Non-pigmented ciliary epithelial cell (primary cell): Measurements from ENCODE around the gene TBC1D2B.

Experiments used
- DNase-seq: peaks from one replicate; pipeline ENCODE4 v3.0.0-alpha.2; 2010; ENCODE audit warnings: low read depth

TBC1D2B gene

DNA sequence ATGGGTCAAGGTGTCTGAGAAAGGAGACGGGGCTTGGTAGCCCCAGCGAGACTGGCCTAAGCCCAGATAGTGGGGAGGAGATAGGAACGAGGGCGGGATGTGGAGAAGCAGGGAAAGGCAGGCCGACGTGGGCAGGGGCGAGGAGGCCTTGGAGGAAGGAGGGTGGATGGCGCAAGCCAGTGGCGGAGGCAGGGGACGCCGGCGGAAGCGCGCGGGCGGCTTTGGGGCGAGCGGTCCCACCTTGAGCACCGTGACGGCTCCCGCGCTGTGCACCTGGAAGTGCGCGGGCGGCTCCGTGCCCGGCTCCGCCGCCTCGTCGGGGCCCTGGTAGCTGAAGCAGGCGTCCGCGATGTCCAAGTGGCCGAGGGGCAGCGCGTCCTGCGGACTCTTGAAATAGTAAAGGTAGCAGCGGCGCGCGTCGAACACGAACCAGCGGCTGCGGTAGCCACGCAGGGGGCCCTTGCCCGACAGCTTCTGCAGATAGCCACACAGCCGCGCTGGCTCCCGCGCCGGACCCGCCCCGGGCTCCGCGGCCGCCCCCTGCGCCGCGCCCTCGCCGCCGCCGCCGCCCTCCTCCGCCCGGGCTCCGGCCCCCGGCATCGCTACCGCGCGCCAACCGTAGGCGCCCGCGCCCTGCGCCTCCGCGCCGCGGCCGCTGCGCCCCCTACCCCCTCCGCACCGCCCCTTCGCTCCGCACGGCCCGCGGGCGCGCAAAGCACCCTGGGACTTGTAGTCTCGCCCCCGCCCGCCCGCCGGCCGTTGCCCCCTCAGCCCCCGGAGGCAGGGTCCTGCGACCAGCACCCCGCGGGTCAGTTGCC lies at the start of gene TBC1D2B:
TSS of gene TBC1D2B (minus strand) at position 659 of the 818 bp plus-strand sequence. CDS start at position 600, 59 bp downstream.
- DNase-seq, result no peak

GRCh38 chr15:78125267-78125666 lies 47.8 kb upstream of the TBC1D2B start:
- DNase-seq, result no peak

- DNase-seq, result no peak
Measured at GRCh38 chr15:78120523-78120922, 43.0 kb upstream of the TBC1D2B start.

DNA sequence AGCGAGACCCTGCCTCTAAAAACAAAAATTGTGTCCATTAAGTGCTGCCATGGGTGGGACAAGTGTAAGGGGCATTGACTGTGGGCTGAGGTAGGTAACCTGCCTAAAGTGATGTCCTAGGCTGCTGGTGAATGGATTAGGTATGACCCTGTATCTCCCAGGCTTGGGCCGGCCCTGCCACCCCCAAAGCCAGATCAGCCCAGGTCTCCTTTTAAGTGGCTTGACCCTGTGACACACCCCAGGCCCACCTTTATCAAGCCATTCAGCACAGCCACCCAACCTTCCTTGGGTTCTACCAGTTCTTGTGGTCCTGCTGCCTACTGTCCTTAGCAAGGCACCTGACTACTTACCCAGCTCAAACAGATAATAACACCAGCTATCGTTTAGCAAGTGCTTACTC lies 35.0 kb upstream of the TBC1D2B start:
- no peak for DNase-seq

- no peak for DNase-seq
Measured at GRCh38 chr15:78111788-78112187, 34.3 kb upstream of the TBC1D2B start.

DNA sequence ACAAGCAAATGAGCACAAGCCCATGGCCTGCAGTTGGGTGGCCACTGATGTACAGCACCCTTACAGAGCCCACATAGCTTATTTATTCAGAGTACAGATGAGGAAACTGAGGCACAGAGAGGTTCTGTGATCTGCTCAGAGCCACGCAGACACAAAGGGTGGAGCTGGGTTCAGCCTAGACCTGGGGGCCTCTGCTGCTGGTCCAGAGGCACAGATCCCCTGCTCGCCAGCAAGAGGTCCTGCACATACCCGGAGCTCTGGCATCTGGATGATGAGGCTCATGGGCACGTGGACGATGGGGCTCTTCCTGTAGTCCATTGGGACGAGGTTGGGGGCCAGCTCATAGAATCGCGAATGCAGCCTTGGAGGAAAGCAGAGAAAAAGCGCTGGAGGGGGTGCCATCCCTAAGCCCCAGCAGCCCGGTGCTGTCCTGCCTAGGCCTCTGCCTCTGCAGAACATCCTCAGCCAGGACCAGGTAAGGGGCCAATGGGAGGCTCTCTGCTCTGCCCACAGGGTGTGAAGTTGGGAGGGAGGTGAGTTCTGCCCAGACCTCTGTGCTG lies 33.5 kb upstream of the TBC1D2B start:
- DNase-seq, result no peak

DNA sequence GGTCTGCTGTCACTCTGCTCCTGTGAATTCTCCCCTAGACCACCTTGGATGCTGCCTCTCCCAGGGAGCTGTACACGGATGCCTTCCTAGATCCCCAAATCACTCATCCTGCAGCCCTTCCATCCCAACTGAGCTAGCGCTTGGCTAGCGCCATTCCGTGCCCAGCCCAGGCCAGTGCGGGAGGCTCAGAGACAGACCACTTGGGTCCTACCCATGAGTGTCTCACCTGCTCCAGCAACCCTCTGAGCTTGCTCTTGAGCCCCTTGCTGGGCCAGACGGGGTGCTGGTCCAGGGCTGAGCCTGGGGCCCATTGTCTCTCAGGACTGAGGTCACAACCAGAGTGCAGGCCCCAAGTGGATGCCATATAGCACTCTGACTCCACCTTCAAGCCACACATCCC lies 32.6 kb upstream of the TBC1D2B start:
- no peak for DNase-seq

- no peak for DNase-seq
Measured at GRCh38 chr15:78109156-78109555, 31.6 kb upstream of the TBC1D2B start.

GRCh38 chr15:78108300-78109084 lies 31.0 kb upstream of the TBC1D2B start:
- DNase-seq, result peak; percentile 40

DNA sequence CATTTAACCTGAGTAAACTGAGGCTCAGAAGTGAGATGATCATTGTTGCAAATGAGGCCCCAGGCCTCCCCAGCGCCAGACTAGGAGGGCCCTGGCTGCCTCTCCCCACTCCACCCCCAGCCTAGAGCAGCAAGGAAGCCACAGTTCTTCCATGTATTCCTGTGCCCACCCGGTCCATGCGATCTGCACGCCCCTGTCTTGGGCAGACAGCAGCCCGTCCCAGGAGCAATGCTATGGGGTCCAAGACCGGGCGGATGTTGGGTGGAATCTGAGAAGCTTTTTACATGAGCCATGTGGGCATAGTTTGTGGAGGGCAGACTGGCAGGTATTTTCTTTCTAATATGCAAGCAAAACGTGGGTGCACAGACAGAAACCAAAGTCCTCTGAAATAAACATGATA lies 30.0 kb upstream of the TBC1D2B start:
- DNase-seq, result no peak

- no peak for DNase-seq
Measured at GRCh38 chr15:78105476-78106241, 28.1 kb upstream of the TBC1D2B start.

DNA sequence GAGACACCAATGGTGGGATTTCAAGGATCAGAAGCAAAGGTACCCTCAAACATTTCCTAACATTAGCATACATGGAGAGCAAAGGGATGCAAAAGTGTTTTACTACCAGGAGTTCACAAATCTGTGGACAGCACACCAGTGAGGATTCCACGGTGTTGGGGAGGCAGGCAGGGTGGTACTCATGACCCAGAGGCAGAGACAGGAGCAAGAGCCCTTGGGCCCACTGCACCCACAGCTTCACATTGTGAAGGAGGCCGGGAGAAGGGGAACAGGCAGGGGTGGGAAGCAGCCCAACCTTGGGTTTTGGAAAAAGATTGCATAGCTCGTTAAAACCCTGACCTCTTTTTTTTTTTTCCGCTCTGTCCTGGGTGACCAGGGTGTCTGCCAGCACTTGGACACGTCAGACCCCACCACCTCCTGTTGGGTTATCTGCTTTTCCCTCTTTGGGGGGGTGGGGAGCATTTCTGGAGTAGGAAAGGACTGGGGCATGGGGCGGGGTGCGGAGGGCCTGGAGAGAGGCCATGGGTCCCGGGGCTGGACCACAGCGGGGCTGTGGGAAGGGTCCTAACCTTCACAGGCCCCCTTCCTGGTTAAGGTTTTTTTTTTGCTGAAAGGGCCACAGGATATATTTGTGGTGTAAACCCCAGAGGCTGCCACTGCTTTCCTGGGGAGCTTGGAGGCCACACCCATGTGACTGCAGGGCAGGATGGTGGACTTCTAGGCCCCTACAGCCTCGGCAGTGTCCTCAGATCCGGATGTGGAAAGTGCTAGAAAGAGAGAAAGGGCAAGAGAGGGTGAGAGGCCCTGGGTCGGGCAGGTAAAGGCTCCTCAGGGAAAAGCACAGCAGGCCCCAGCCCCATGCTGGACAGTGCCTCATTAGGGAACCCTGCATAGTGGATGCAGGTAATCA lies 27.3 kb upstream of the TBC1D2B start:
- no peak for DNase-seq

DNA sequence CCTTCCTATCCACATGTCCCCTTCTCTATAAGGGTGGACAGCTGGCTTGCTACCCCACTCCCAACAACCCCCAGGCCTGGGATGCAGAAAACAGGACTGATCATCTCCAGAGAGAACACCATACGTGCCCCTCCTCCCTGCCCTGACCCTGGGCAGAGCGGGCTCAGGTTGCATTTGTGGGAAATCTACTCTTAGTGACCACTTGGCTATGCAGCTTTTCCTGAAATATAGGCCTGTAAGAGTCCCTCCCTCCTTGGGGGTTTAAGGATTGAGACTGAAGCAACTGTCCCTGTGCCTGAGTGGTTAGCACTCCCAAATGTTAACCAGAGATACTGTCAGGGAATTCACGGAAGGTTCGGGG lies 26.6 kb upstream of the TBC1D2B start:
- DNase-seq, result no peak

- no peak for DNase-seq
Measured at GRCh38 chr15:78103406-78104118, 26.1 kb upstream of the TBC1D2B start.

DNA sequence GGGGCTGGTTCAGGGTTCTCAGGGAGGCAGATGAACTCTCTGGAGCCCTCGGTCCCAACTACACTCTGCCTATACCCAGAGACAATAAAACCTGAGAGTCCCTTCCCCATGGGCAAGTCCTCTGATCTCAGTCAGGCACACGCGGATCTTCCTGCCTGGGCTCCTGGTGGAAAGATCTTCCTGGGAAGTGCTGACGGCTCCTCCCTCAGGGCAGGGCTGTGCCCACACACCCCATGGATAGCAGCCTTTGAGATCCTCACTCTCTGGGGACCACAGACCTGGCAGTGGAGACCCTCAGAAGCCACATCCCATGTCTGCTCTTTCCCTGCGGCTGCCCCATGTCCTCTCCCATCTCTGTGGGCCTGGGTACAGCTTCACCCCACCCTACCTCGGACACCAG lies 25.2 kb upstream of the TBC1D2B start:
- DNase-seq, result no peak

DNA sequence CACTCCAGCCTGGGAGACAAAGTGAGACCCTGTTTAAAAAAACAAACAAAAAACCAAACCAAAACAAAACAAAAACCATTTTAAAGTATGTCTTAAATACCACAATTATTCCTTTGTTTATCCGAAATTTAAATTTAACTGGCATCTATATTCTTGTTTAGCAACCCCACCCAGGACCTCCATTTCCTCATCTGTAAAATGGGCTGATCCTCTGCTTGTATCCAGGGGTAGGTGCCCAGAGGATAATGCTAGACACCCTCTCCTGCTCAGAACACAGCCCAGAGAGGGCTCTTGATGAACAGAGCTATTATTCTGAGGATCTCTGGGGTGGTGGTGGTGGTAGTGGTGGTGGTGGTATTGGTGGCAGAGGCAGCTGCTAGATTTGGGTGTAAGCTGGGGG lies 24.7 kb upstream of the TBC1D2B start:
- no peak for DNase-seq

DNA sequence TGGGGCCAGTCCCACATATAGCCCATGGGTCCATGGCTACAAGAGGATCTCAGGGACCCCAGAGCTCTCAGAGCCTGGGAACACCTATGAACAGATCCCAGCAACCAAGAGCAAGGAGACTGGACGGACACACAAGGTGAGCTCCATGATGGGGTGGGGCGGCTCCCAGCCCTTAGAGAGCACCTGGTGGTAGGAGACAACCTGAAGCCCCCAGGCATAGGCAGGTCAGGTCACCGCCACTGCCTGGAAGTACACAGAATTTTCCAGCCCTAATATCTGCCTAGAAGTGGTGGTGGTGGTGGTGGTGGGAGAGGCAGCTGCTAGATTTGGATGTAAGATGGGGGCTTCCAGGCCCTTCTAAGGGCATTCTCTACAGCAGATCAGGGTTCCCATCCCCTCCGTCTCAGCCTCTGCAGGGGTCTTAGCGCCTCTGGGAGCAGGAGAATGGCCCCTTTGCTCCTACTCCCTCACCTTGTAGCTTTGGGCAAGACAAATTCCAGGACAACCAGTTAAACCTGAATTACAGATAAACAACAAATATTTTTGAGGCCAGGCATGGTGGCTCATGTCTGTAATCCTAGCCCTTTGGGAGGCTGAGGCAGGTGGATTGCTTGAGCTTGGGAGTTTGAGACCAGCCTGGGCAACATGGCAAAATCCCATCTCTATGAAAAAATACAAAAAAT lies 24.1 kb upstream of the TBC1D2B start:
- no peak for DNase-seq

GRCh38 chr15:78100886-78101285 lies 23.4 kb upstream of the TBC1D2B start:
- DNase-seq, result no peak

- no peak for DNase-seq
Measured at GRCh38 chr15:78098131-78098755, 20.7 kb upstream of the TBC1D2B start.

GRCh38 chr15:78097667-78098066 lies 20.2 kb upstream of the TBC1D2B start:
- DNase-seq, result no peak
